ENCODE results near the gene COL8A1. TPM values are rescaled to one million over a fixed set of nuclear protein-coding genes. Genes with fewer than 3 reads are reported as not detected.

Gene COL8A1
- total RNA-seq, 1 experiment from 2014 or later: 0.07 TPM

DNA sequence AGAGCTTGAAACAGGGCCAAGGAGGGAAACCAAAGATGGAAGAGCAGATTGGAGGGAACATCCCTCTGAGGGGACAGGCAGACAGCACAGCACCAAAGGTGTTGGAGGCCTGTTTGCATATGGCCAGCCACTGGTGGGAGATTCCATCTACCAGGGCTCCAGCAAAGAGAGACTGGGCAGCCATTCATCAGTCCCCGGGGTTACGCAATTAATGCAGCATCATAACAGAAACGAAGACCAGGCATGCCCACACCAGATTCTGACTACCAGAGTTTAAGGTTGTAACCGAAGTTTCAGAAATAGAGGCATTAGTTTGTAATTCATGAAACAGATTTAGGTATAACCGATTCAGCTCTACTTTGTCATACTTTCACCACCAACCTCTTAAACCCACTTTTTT is 58.1 kb downstream of the COL8A1 start:
- no peaks in the 10 kb centered on the region for H3K79me2 ChIP-seq (ENCODE audit: insufficient read depth, low read length)
- no peaks in the 10 kb centered on the region for H4K20me1 ChIP-seq (ENCODE audit: insufficient read depth)
- BruUV-seq (replicated peaks): no TSS peak
- no peak for TF ChIP-seq SP1 (IDR thresholded peaks at IDR 0.05; ENCODE audit: low read depth)
- no peak for TF ChIP-seq FOSL1 (IDR thresholded peaks at IDR 0.05; ENCODE audit: low read depth)
- no peak for TF ChIP-seq EZH2phosphoT487 (IDR thresholded peaks at IDR 0.05; ENCODE audit: borderline replicate concordance)
- no peak for TF ChIP-seq ZNF274 (IDR thresholded peaks at IDR 0.05; ENCODE audit: low read depth, low read length)
- TF ChIP-seq, protein P1, sequence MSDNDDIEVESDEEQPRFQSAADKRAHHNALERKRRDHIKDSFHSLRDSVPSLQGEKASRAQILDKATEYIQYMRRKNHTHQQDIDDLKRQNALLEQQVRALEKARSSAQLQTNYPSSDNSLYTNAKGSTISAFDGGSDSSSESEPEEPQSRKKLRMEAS (IDR thresholded peaks at IDR 0.05): no peak
- TF ChIP-seq JUND (IDR thresholded peaks at IDR 0.05): no peak
- no peak for TF ChIP-seq RAD21 (IDR thresholded peaks at IDR 0.05; ENCODE audit: low read depth)
- no peak for TF ChIP-seq CEBPB (IDR thresholded peaks at IDR 0.05; ENCODE audit: low read depth)
- no peak for TF ChIP-seq CBX3 (IDR thresholded peaks at IDR 0.05; ENCODE audit: low read depth)
- TF ChIP-seq ZFX (IDR thresholded peaks at IDR 0.05): no peak
- TF ChIP-seq EGR1 (IDR thresholded peaks at IDR 0.05; ENCODE audit: low read depth): no peak
- H3K36me3 ChIP-seq (ENCODE audit: control insufficient read depth in 1 of 2, insufficient read depth in 2 of 2, low read length in 2 of 2): no peaks in the 10 kb centered on the region
- no peak overlapping the region for H3K4me3 ChIP-seq (replicated peaks in 1 of 2; ENCODE audit: low read depth in 1 of 2, low read length in 2 of 2)
- no peak for ATAC-seq
- DNase-seq (ENCODE audit: low read depth, low spot score): no peak
- intact Hi-C loops (cut with micrococcal nuclease): no loop called here
- peaks cover 40% of the 10 kb centered on the region for H3K27me3 ChIP-seq (ENCODE audit: insufficient read depth, low read length)
- H3K4me2 ChIP-seq (ENCODE audit: low read length): no peak overlapping the region
- no peak overlapping the region for H2AFZ ChIP-seq (ENCODE audit: low read depth, low read length, poor library complexity, severe bottlenecking)
- H3K9me2 ChIP-seq (ENCODE audit: insufficient read depth): no peaks in the 10 kb centered on the region
- POLR2A ChIA-PET: no interaction called here
- CTCF ChIA-PET: no interaction called here
- H3K4me1 ChIP-seq (ENCODE audit: control insufficient read depth in 1 of 2, insufficient read depth in 2 of 2, low read length in 2 of 2): no peaks in the 10 kb centered on the region
- H3K9ac ChIP-seq (ENCODE audit: low read length): no peak overlapping the region
- H3K27ac ChIP-seq (ENCODE audit: low read depth, low read length): no peak overlapping the region
- H3K9me3 ChIP-seq (ENCODE audit: control insufficient read depth in 1 of 2, insufficient read depth in 1 of 2, low read depth in 1 of 2, low read length in 2 of 2): no peaks in the 10 kb centered on the region
- RAD21 ChIA-PET (ENCODE audit: low non-redundant PET in 1 of 2, low total read pairs in 2 of 2, uncharacterized antibody in 2 of 2, unreplicated experiment in 2 of 2): no interaction called here

DNA sequence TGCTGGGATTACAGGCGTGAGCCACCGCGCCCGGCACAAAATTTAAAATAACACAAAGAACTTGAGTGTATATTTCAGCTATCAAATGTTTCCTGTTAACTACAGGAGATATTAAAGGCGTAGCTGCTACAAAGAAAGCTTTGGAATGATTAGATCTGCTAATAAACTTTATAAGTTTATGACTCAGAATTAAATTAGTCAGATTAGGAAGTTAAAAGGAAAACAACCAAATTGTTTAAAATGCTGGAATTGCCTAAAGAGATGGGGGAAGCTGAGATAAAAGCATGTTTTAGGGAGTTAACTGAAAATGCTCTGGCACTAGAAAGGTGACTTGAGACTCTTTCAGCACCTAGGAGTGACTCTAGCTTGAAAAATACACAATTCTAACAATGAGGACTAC is 58.9 kb downstream of the COL8A1 start:
- BruUV-seq (replicated peaks): no TSS peak
- H4K20me1 ChIP-seq (ENCODE audit: insufficient read depth): no peaks in the 10 kb centered on the region
- RAD21 ChIA-PET (ENCODE audit: low non-redundant PET in 1 of 2, low total read pairs in 2 of 2, uncharacterized antibody in 2 of 2, unreplicated experiment in 2 of 2): no interaction called here
- H3K4me2 ChIP-seq (ENCODE audit: low read length): no peak overlapping the region
- no peaks in the 10 kb centered on the region for H3K9me3 ChIP-seq (ENCODE audit: control insufficient read depth in 1 of 2, insufficient read depth in 1 of 2, low read depth in 1 of 2, low read length in 2 of 2)
- H3K27ac ChIP-seq (ENCODE audit: low read depth, low read length): no peak overlapping the region
- no peak overlapping the region for H3K4me3 ChIP-seq (replicated peaks in 1 of 2; ENCODE audit: low read depth in 1 of 2, low read length in 2 of 2)
- TF ChIP-seq, protein P1 (IDR thresholded peaks at IDR 0.05): no peak
- TF ChIP-seq ZNF274 (IDR thresholded peaks at IDR 0.05; ENCODE audit: low read depth, low read length): no peak
- TF ChIP-seq FOSL1 (IDR thresholded peaks at IDR 0.05; ENCODE audit: low read depth): no peak
- TF ChIP-seq SIN3A (IDR thresholded peaks at IDR 0.05; ENCODE audit: low read depth): no peak
- TF ChIP-seq POLR2A (IDR thresholded peaks at IDR 0.05; ENCODE audit: borderline replicate concordance, extremely low read depth, insufficient read depth, insufficient read length): no peak
- TF ChIP-seq, protein P2, sequence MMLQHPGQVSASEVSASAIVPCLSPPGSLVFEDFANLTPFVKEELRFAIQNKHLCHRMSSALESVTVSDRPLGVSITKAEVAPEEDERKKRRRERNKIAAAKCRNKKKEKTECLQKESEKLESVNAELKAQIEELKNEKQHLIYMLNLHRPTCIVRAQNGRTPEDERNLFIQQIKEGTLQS (IDR thresholded peaks at IDR 0.05): no peak
- TF ChIP-seq, protein P3, sequence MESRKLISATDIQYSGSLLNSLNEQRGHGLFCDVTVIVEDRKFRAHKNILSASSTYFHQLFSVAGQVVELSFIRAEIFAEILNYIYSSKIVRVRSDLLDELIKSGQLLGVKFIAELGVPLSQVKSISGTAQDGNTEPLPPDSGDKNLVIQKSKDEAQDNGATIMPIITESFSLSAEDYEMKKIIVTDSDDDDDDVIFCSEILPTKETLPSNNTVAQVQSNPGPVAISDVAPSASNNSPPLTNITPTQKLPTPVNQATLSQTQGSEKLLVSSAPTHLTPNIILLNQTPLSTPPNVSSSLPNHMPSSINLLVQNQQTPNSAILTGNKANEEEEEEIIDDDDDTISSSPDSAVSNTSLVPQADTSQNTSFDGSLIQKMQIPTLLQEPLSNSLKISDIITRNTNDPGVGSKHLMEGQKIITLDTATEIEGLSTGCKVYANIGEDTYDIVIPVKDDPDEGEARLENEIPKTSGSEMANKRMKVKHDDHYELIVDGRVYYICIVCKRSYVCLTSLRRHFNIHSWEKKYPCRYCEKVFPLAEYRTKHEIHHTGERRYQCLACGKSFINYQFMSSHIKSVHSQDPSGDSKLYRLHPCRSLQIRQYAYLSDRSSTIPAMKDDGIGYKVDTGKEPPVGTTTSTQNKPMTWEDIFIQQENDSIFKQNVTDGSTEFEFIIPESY (IDR thresholded peaks at IDR 0.05; ENCODE audit: extremely low read depth, insufficient replicate concordance, low read length): no peak
- no peaks in the 10 kb centered on the region for H3K36me3 ChIP-seq (ENCODE audit: control insufficient read depth in 1 of 2, insufficient read depth in 2 of 2, low read length in 2 of 2)
- CTCF ChIA-PET: no interaction called here
- ATAC-seq: no peak
- DNase-seq (ENCODE audit: low read depth, low spot score): no peak
- no peak overlapping the region for H3K9ac ChIP-seq (ENCODE audit: low read length)
- POLR2A ChIA-PET: no interaction called here
- H3K9me2 ChIP-seq (ENCODE audit: insufficient read depth): no peaks in the 10 kb centered on the region
- no peaks in the 10 kb centered on the region for H3K79me2 ChIP-seq (ENCODE audit: insufficient read depth, low read length)
- intact Hi-C loops (cut with micrococcal nuclease): no loop called here
- H3K4me1 ChIP-seq (ENCODE audit: control insufficient read depth in 1 of 2, insufficient read depth in 2 of 2, low read length in 2 of 2): no peaks in the 10 kb centered on the region
- H3K27me3 ChIP-seq (ENCODE audit: insufficient read depth, low read length): peaks cover 44% of the 10 kb centered on the region
- no peak overlapping the region for H2AFZ ChIP-seq (ENCODE audit: low read depth, low read length, poor library complexity, severe bottlenecking)

Data from HCT116 (cell line).